ENCODE measurements around the gene STIMATE.

Gene STIMATE

GRCh38 chr3:52912885-52913731 lies 15.8 kb upstream of the STIMATE start:
- no peaks in the 10 kb centered on the region; the same call in 1 of the 2 replicates for H3K36me3 ChIP-seq (replicated peaks; ENCODE audit: insufficient read depth, low read length)
- no peak overlapping the region for H3K4me2 ChIP-seq (ENCODE audit: low read depth, low read length)
- H2AFZ ChIP-seq (ENCODE audit: low read length) = no peak overlapping the region
- H4K20me1 ChIP-seq (ENCODE audit: insufficient read depth, low read length) = no peaks in the 10 kb centered on the region
- no peaks in the 10 kb centered on the region for H3K9me3 ChIP-seq (replicated peaks; ENCODE audit: insufficient read depth, low read length)
- no peak for DNase-seq
- no peak overlapping the region for H3K27ac ChIP-seq (ENCODE audit: low read length)
- H3F3A ChIP-seq (ENCODE audit: insufficient read depth, low read length) = peaks cover 8% of the 10 kb centered on the region; the same call in 1 of the 2 replicates
- H3K27me3 ChIP-seq (replicated peaks; ENCODE audit: insufficient read depth, low read length) = no peaks in the 10 kb centered on the region
- H3K79me2 ChIP-seq (ENCODE audit: low read length) = no peaks in the 10 kb centered on the region
- TF ChIP-seq EZH2 (optimal IDR thresholded peaks at IDR 0.05; ENCODE audit: low read depth, low read length) = no peak
- no peak for TF ChIP-seq EZH2phosphoT487 (IDR thresholded peaks at IDR 0.05; ENCODE audit: low read length)
- no peak for TF ChIP-seq CTCF (IDR thresholded peaks at IDR 0.05; ENCODE audit: low read length)
- H3K9me2 ChIP-seq (replicated peaks; ENCODE audit: insufficient read depth, low read length) = no peaks in the 10 kb centered on the region
- H3K9ac ChIP-seq (ENCODE audit: low read length) = no peak overlapping the region
- H3K4me3 ChIP-seq (ENCODE audit: low read length) = no peak overlapping the region
- H3K4me1 ChIP-seq (ENCODE audit: low read length) = peaks cover 11% of the 10 kb centered on the region; the same call in 1 of the 2 replicates

- TF ChIP-seq EZH2phosphoT487 (IDR thresholded peaks at IDR 0.05; ENCODE audit: low read length) = no peak
- no peak for TF ChIP-seq EZH2 (optimal IDR thresholded peaks at IDR 0.05; ENCODE audit: low read depth, low read length)
- TF ChIP-seq CTCF (IDR thresholded peaks at IDR 0.05; ENCODE audit: low read length) = no peak
- DNase-seq = no peak
- no peak overlapping the region for H3K4me2 ChIP-seq (ENCODE audit: low read depth, low read length)
Measured at GRCh38 chr3:52910823-52911222, 13.5 kb upstream of the STIMATE start.

GRCh38 chr3:52907497-52907896 lies 10.1 kb upstream of the STIMATE start:
- Histone ChIP-seq H4K20me1 (ENCODE audit: insufficient read depth, low read length) (no peaks in the 10 kb centered on the region), H3K27ac (ENCODE audit: low read length) (no peak overlapping the region)

More at GRCh38 chr3:52910823-52911222, 13.5 kb upstream of the STIMATE start:
- Histone ChIP-seq H3K36me3 (replicated peaks; ENCODE audit: insufficient read depth, low read length) (no peaks in the 10 kb centered on the region; the same call in 1 of the 2 replicates), H3K4me3 (ENCODE audit: low read length) (no peak overlapping the region), H3K79me2 (ENCODE audit: low read length) (no peaks in the 10 kb centered on the region), H3K27me3 (replicated peaks; ENCODE audit: insufficient read depth, low read length) (no peaks in the 10 kb centered on the region), H3F3A (ENCODE audit: insufficient read depth, low read length) (peaks cover 8% of the 10 kb centered on the region; the same call in 1 of the 2 replicates), H3K9me3 (replicated peaks; ENCODE audit: insufficient read depth, low read length) (no peaks in the 10 kb centered on the region), H3K9ac (ENCODE audit: low read length) (no peak overlapping the region), H3K27ac (ENCODE audit: low read length) (no peak overlapping the region), H2AFZ (ENCODE audit: low read length) (no peak overlapping the region), H4K20me1 (ENCODE audit: insufficient read depth, low read length) (no peaks in the 10 kb centered on the region), H3K4me1 (ENCODE audit: low read length) (peaks cover 11% of the 10 kb centered on the region; the same call in 1 of the 2 replicates), H3K9me2 (replicated peaks; ENCODE audit: insufficient read depth, low read length) (no peaks in the 10 kb centered on the region)

More at GRCh38 chr3:52907497-52907896, 10.1 kb upstream of the STIMATE start:
- TF ChIP-seq EZH2 (optimal IDR thresholded peaks at IDR 0.05; ENCODE audit: low read depth, low read length) = no peak
- TF ChIP-seq EZH2phosphoT487 (IDR thresholded peaks at IDR 0.05; ENCODE audit: low read length) = no peak
- no peak for TF ChIP-seq CTCF (IDR thresholded peaks at IDR 0.05; ENCODE audit: low read length)
- Histone ChIP-seq H3K9ac (ENCODE audit: low read length) (no peak overlapping the region), H3K27me3 (replicated peaks; ENCODE audit: insufficient read depth, low read length) (no peaks in the 10 kb centered on the region), H3K9me3 (replicated peaks; ENCODE audit: insufficient read depth, low read length) (no peaks in the 10 kb centered on the region), H2AFZ (ENCODE audit: low read length) (no peak overlapping the region), H3K4me3 (ENCODE audit: low read length) (no peak overlapping the region), H3K4me2 (ENCODE audit: low read depth, low read length) (no peak overlapping the region), H3K9me2 (replicated peaks; ENCODE audit: insufficient read depth, low read length) (no peaks in the 10 kb centered on the region), H3K4me1 (ENCODE audit: low read length) (no peaks in the 10 kb centered on the region), H3K36me3 (replicated peaks; ENCODE audit: insufficient read depth, low read length) (no peaks in the 10 kb centered on the region), H3F3A (ENCODE audit: insufficient read depth, low read length) (no peaks in the 10 kb centered on the region), H3K79me2 (ENCODE audit: low read length) (no peaks in the 10 kb centered on the region)
- DNase-seq = no peak
